HAP-1 (cell line): ENCODE results near the gene CTBP2.
"Not testable (repeated sequence)": the region's sequence is repeated elsewhere in the genome, so short reads cannot be mapped to it uniquely, and the experiment has no call there.

Source experiments
- DNase-seq, 2 experiments: peaks; one replicate each; pipeline ENCODE4 v3.0.0-alpha.2; 2016 to 2020; ENCODE audit warnings: low spot score in 2 of 2
- H3K27me3 ChIP-seq: fragments of 250-450 bp; sonication (Bioruptor Pico); 2 replicates; pipeline ENCODE4 v1.5.1; 2020; ENCODE audit warnings: low read depth, mild to moderate bottlenecking, moderate library complexity
- H3K36me3 ChIP-seq: fragments of 250-450 bp; sonication (Bioruptor Pico); replicated peaks from 2 replicates; pipeline ENCODE4 v1.5.1; 2020; ENCODE audit warnings: mild to moderate bottlenecking
- H3K4me1 ChIP-seq: fragments of 250-450 bp; sonication (Bioruptor Pico); 2 replicates; pipeline ENCODE4 v1.5.1; 2020; ENCODE audit warnings: mild to moderate bottlenecking
- H3K4me3 ChIP-seq: fragments of 250-450 bp; sonication (Bioruptor Pico); 2 replicates; pipeline ENCODE4 v1.5.1; 2020; ENCODE audit warnings: mild to moderate bottlenecking, moderate library complexity
- H3K9me3 ChIP-seq: fragments of 250-450 bp; sonication (Bioruptor Pico); 2 replicates; pipeline ENCODE4 v1.5.1; 2020; ENCODE audit warnings: mild to moderate bottlenecking, moderate library complexity
- in situ Hi-C: fragments of 300-500 bp; cut with MboI; formaldehyde crosslinking; loops from 3 replicates; pipeline ENCODE4 v1.14.3; 2020; ENCODE audit warnings: low sequenced_read_pairs, inconsistent platforms, mixed read lengths

Gene CTBP2

GRCh38 chr10:125172694-125173093, 12.3 kb upstream of the CTBP2 start:
- Histone ChIP-seq H3K9me3 (no peaks in the 10 kb centered on the region), H3K27me3 (0 out of 2 replicates have a peak, but pooled peaks cover 4% of the 10 kb centered on the region)
- in situ Hi-C loops: loop anchor here (25.0 kb wide), 1 partner anchor 540 kb away; the partner anchor contains the start of gene EDRF1

GRCh38 chr10:125171402-125172306, 11.3 kb upstream of the CTBP2 start:
- Histone ChIP-seq H3K9me3 (no peaks in the 10 kb centered on the region), H3K36me3 (no peaks in the 10 kb centered on the region), H3K4me1 (no peaks in the 10 kb centered on the region), H3K4me3 (no peak overlapping the region), H3K27me3 (0 out of 2 replicates have a peak, but pooled peaks cover 4% of the 10 kb centered on the region)
- in situ Hi-C loops: loop anchor here (25.0 kb wide), 1 partner anchor 541 kb away; the partner anchor contains the start of gene EDRF1
- no peak for DNase-seq

More at GRCh38 chr10:125172694-125173093, 12.3 kb upstream of the CTBP2 start:
- Histone ChIP-seq H3K36me3 (no peaks in the 10 kb centered on the region), H3K4me1 (no peaks in the 10 kb centered on the region), H3K4me3 (no peak overlapping the region)
- DNase-seq: no peak

GRCh38 chr10:125169915-125170314, 9.6 kb upstream of the CTBP2 start:
- DNase-seq: no peak
- Histone ChIP-seq H3K9me3 (no peaks in the 10 kb centered on the region), H3K4me1 (no peaks in the 10 kb centered on the region), H3K4me3 (no peak overlapping the region), H3K27me3 (0 out of 2 replicates have a peak, but pooled peaks cover 1% of the 10 kb centered on the region), H3K36me3 (no peaks in the 10 kb centered on the region)
- in situ Hi-C loops: loop anchor here (25.0 kb wide), 1 partner anchor 542 kb away; the partner anchor contains the start of gene EDRF1

GRCh38 chr10:125169279-125169678, 8.9 kb upstream of the CTBP2 start:
- Histone ChIP-seq H3K4me3 (no peak overlapping the region), H3K27me3 (no peaks in the 10 kb centered on the region), H3K36me3 (no peaks in the 10 kb centered on the region), H3K4me1 (no peaks in the 10 kb centered on the region), H3K9me3 (no peaks in the 10 kb centered on the region)
- DNase-seq: no peak
- in situ Hi-C loops: loop anchor here (25.0 kb wide), 1 partner anchor 543 kb away; the partner anchor contains the start of gene EDRF1

- DNase-seq: no peak
- Histone ChIP-seq H3K4me3 (no peak overlapping the region), H3K9me3 (no peaks in the 10 kb centered on the region), H3K36me3 (no peaks in the 10 kb centered on the region), H3K4me1 (peaks cover 7% of the 10 kb centered on the region), H3K27me3 (no peaks in the 10 kb centered on the region)
- in situ Hi-C loops: loop anchor here (25.0 kb wide), 1 partner anchor 546 kb away; the partner anchor contains the start of gene EDRF1
These were observed 6.3 kb upstream of the CTBP2 start for GRCh38 chr10:125166658-125167057.

- Histone ChIP-seq H3K27me3 (no peaks in the 10 kb centered on the region), H3K4me3 (no peak overlapping the region), H3K4me1 (peaks cover 7% of the 10 kb centered on the region), H3K36me3 (no peaks in the 10 kb centered on the region), H3K9me3 (no peaks in the 10 kb centered on the region)
- in situ Hi-C loops: loop anchor here (25.0 kb wide), 1 partner anchor 546 kb away; the partner anchor contains the start of gene EDRF1
- DNase-seq: no peak
These were observed 5.5 kb upstream of the CTBP2 start for GRCh38 chr10:125165584-125166573.

GRCh38 chr10:125164421-125164820, 4.1 kb upstream of the CTBP2 start:
- peaks cover 7% of the 10 kb centered on the region for H3K4me1 ChIP-seq
- H3K27me3 ChIP-seq: no peaks in the 10 kb centered on the region
- no peaks in the 10 kb centered on the region for H3K36me3 ChIP-seq
- DNase-seq: no peak
- in situ Hi-C loops: loop anchor here (25.0 kb wide), 1 partner anchor 548 kb away; the partner anchor contains the start of gene EDRF1
- no peaks in the 10 kb centered on the region for H3K9me3 ChIP-seq
- H3K4me3 ChIP-seq: no peak overlapping the region

GRCh38 chr10:125163803-125164202, 3.4 kb upstream of the CTBP2 start:
- Histone ChIP-seq H3K36me3 (no peaks in the 10 kb centered on the region), H3K4me3 (no peak overlapping the region), H3K4me1 (peaks cover 7% of the 10 kb centered on the region), H3K27me3 (no peaks in the 10 kb centered on the region), H3K9me3 (no peaks in the 10 kb centered on the region)
- DNase-seq: no peak
- in situ Hi-C loops: loop anchor here (25.0 kb wide), 1 partner anchor 548 kb away; the partner anchor contains the start of gene EDRF1

GRCh38 chr10:125163312-125163711, 2.9 kb upstream of the CTBP2 start:
- H3K27me3 ChIP-seq, H3K9me3 ChIP-seq, H3K36me3 ChIP-seq, H3K4me1 ChIP-seq, DNase-seq, H3K4me3 ChIP-seq: not testable (repeated sequence)
- in situ Hi-C loops: loop anchor here (25.0 kb wide), 1 partner anchor 549 kb away; the partner anchor contains the start of gene EDRF1

- in situ Hi-C loops: loop anchor here (25.0 kb wide), 1 partner anchor 550 kb away; the partner anchor contains the start of gene EDRF1
These were observed 2.0 kb upstream of the CTBP2 start for GRCh38 chr10:125162120-125162931.

GRCh38 chr10:125161707-125162119, 1.4 kb upstream of the CTBP2 start:
- no peaks in the 10 kb centered on the region; the same call in 1 of the 2 replicates for H3K36me3 ChIP-seq
- no peaks in the 10 kb centered on the region for H3K9me3 ChIP-seq
- H3K4me1 ChIP-seq: peaks cover 21% of the 10 kb centered on the region
- H3K4me3 ChIP-seq: peak overlapping the region; percentile 53
- peak in 1 of 2 experiments; percentile 42 for DNase-seq
- H3K27me3 ChIP-seq: no peaks in the 10 kb centered on the region
- in situ Hi-C loops: loop anchor here (25.0 kb wide), 1 partner anchor 551 kb away; the partner anchor contains the start of gene EDRF1

More at GRCh38 chr10:125162120-125162931, 2.0 kb upstream of the CTBP2 start:
- no peaks in the 10 kb centered on the region for H3K9me3 ChIP-seq
- H3K4me3 ChIP-seq: peak overlapping the region; percentile 53
- peaks cover 17% of the 10 kb centered on the region for H3K4me1 ChIP-seq
- no peaks in the 10 kb centered on the region; the same call in 1 of the 2 replicates for H3K36me3 ChIP-seq
- DNase-seq: peak in 1 of 2 experiments; percentile 57
- no peaks in the 10 kb centered on the region for H3K27me3 ChIP-seq
